ENCODE data around the gene ELFN1. TPM values are rescaled to one million over a fixed set of nuclear protein-coding genes. Genes with fewer than 3 reads are reported as not detected.
A peak's percentile ranks its signal among the peaks of the same experiment; 100 is the strongest.

The ELFN1 gene
- total RNA-seq, 4 donors from 2014 or later: 1.4 to 2.5 (median 1.9) TPM

DNA sequence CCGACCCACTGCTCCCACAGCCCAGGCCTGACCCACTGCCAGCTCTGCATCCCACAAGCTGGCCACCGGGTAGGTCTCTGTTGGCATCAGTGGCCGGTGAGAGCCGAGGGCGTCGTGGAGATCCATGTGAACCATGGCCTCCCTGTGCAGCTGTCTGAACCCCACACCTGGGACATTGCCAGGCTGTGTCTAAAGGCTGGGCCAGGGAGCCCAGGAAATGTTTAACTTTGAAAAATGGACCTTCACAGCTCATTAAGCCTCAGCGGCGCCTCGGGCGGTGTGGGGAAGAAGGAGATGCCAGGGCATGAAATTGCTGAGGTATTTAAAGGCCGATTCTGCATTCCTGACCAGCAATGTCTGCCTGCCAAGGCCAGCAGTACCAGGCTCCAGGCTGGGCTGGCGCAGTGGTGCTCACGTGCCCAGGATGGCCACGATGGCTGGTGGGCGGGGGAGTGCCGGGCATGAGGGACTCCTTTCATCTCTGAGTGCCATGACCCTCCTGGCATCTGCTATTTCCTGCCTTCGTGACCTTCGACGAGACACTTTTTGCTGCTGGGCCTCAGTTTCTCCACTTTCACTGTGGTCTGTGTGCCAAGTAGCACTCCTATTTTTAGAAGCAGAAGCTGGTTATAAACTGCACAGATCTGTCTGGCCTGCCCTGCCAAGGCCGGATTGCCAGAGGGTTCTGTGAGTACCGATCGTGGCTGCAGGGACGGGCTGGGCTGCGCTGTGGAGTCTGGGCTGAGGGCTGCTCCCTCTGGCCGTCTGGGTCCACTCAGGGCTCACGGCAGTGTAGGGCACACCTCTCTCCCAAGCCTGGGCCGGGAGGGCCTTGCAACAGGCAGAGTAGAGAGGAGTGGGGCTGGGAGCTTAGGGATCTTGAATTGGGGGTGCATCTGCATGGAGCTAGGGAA is 21.8 kb downstream of the ELFN1 start:
- H3K4me3 ChIP-seq: no peak overlapping the region
- no peaks in the 10 kb centered on the region for H3K4me1 ChIP-seq
- no peak for TF ChIP-seq POLR2AphosphoS5 (IDR thresholded peaks at IDR 0.05)
- TF ChIP-seq EP300 (IDR thresholded peaks at IDR 0.05): no peak
- TF ChIP-seq, protein P1, sequence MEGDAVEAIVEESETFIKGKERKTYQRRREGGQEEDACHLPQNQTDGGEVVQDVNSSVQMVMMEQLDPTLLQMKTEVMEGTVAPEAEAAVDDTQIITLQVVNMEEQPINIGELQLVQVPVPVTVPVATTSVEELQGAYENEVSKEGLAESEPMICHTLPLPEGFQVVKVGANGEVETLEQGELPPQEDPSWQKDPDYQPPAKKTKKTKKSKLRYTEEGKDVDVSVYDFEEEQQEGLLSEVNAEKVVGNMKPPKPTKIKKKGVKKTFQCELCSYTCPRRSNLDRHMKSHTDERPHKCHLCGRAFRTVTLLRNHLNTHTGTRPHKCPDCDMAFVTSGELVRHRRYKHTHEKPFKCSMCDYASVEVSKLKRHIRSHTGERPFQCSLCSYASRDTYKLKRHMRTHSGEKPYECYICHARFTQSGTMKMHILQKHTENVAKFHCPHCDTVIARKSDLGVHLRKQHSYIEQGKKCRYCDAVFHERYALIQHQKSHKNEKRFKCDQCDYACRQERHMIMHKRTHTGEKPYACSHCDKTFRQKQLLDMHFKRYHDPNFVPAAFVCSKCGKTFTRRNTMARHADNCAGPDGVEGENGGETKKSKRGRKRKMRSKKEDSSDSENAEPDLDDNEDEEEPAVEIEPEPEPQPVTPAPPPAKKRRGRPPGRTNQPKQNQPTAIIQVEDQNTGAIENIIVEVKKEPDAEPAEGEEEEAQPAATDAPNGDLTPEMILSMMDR (IDR thresholded peaks at IDR 0.05): no peak
- DNase-seq (ENCODE audit: low spot score in 2 of 2): peak; percentile 53 to 76
- no peak overlapping the region for H3K27ac ChIP-seq
- H3K36me3 ChIP-seq: no peaks in the 10 kb centered on the region
- H3K27me3 ChIP-seq: peaks cover 32% of the 10 kb centered on the region
- no peaks in the 10 kb centered on the region for H3K9me3 ChIP-seq
- 67% methylated on average over 13 of the region's 27 CpGs for WGBS

GRCh38 chr7:1692515-1693418 is 22.7 kb downstream of the ELFN1 start:
- peak; percentile 28 to 67 for DNase-seq (ENCODE audit: low spot score in 2 of 2)
- Histone ChIP-seq H3K9me3 (no peaks in the 10 kb centered on the region), H3K4me3 (no peak overlapping the region), H3K4me1 (no peaks in the 10 kb centered on the region), H3K27ac (no peak overlapping the region), H3K27me3 (peaks cover 32% of the 10 kb centered on the region), H3K36me3 (no peaks in the 10 kb centered on the region)
- 86% methylated on average over 24 of the region's 27 CpGs for WGBS
- TF ChIP-seq EP300 (IDR thresholded peaks at IDR 0.05) (no peak), POLR2A (IDR thresholded peaks at IDR 0.05) (no peak), POLR2AphosphoS5 (IDR thresholded peaks at IDR 0.05) (no peak)
- TF ChIP-seq, protein P1 (IDR thresholded peaks at IDR 0.05): no peak

- peaks cover 32% of the 10 kb centered on the region for H3K27me3 ChIP-seq
Observed at GRCh38 chr7:1693419-1693990, 23.4 kb downstream of the ELFN1 start.

GRCh38 chr7:1693991-1694524 is 24.0 kb downstream of the ELFN1 start:
- no peak overlapping the region for H3K4me3 ChIP-seq
- TF ChIP-seq EP300 (IDR thresholded peaks at IDR 0.05) (no peak), POLR2A (IDR thresholded peaks at IDR 0.05) (no peak), POLR2AphosphoS5 (IDR thresholded peaks at IDR 0.05) (no peak)
- TF ChIP-seq, protein P1 (IDR thresholded peaks at IDR 0.05): no peak
- WGBS: 42% methylated on average over 4 of the region's 16 CpGs
- no peaks in the 10 kb centered on the region for H3K36me3 ChIP-seq
- no peaks in the 10 kb centered on the region for H3K4me1 ChIP-seq
- no peaks in the 10 kb centered on the region for H3K9me3 ChIP-seq
- peak; percentile 54 to 77 for DNase-seq (ENCODE audit: low spot score in 2 of 2)
- H3K27ac ChIP-seq: no peak overlapping the region
- peaks cover 32% of the 10 kb centered on the region for H3K27me3 ChIP-seq

More at GRCh38 chr7:1693419-1693990, 23.4 kb downstream of the ELFN1 start:
- Histone ChIP-seq H3K27ac (no peak overlapping the region), H3K9me3 (no peaks in the 10 kb centered on the region), H3K4me3 (no peak overlapping the region), H3K36me3 (no peaks in the 10 kb centered on the region), H3K4me1 (no peaks in the 10 kb centered on the region)
- DNase-seq (ENCODE audit: low spot score in 2 of 2): peak; percentile 45 to 67
- TF ChIP-seq POLR2AphosphoS5 (IDR thresholded peaks at IDR 0.05) (no peak), EP300 (IDR thresholded peaks at IDR 0.05) (no peak), POLR2A (IDR thresholded peaks at IDR 0.05) (no peak)
- TF ChIP-seq, protein P1 (IDR thresholded peaks at IDR 0.05): no peak
- WGBS: 88% methylated on average over 16 of the region's 25 CpGs
